Mesendoderm (in vitro differentiated cells): ENCODE results near the gene SKI.

Experiments used
- DNase-seq: peaks from one replicate; pipeline ENCODE4 v3.0.0; 2013
- H2AK5ac ChIP-seq: 2 replicates; pipeline ENCODE4 v1.6.1; 2013; ENCODE audit warnings: low read length, inconsistent platforms
- H2BK120ac ChIP-seq: 2 replicates; pipeline ENCODE4 v1.6.1; 2013; ENCODE audit warnings: low read depth, mild to moderate bottlenecking, low read length, moderate library complexity, mixed read lengths
- H2BK15ac ChIP-seq: replicated peaks from 2 replicates; pipeline ENCODE4 v1.6.1; 2013; ENCODE audit warnings: low read depth, mild to moderate bottlenecking, moderate library complexity
- H2BK5ac ChIP-seq: 2 replicates; pipeline ENCODE4 v1.6.1; 2013; ENCODE audit warnings: low read length, inconsistent platforms
- H3K18ac ChIP-seq: 2 replicates; pipeline ENCODE4 v1.6.1; 2013; ENCODE audit warnings: mild to moderate bottlenecking, low read length, mixed read lengths
- H3K23ac ChIP-seq: one replicate; pipeline ENCODE4 v1.6.1; 2013; ENCODE audit warnings: low read length
- H3K27ac ChIP-seq: 2 replicates; pipeline ENCODE4 v1.5.1; 2013; ENCODE audit warnings: low read depth, mild to moderate bottlenecking, inconsistent platforms, low read length, moderate library complexity
- H3K27me3 ChIP-seq: 2 replicates; pipeline ENCODE4 v1.6.1; 2013; ENCODE audit warnings: low read length, control low read depth, mild to moderate bottlenecking, inconsistent platforms; ENCODE audit not compliant: insufficient read depth, poor library complexity
- H3K36me3 ChIP-seq: 2 replicates; pipeline ENCODE4 v1.6.1; 2013; ENCODE audit warnings: low read length, inconsistent platforms; ENCODE audit not compliant: control insufficient read depth, insufficient read depth
- H3K4ac ChIP-seq: one replicate; pipeline ENCODE4 v1.6.1; 2013; ENCODE audit warnings: low read depth, mild to moderate bottlenecking, low read length, moderate library complexity
- H3K4me1 ChIP-seq: 2 replicates; pipeline ENCODE4 v1.6.1; 2013; ENCODE audit warnings: low read depth, low read length, inconsistent platforms; ENCODE audit not compliant: control insufficient read depth
- H3K4me2 ChIP-seq: 2 replicates; pipeline ENCODE4 v1.6.1; 2013; ENCODE audit warnings: low read length
- H3K4me3 ChIP-seq: 2 replicates; pipeline ENCODE4 v1.5.1; 2013; ENCODE audit warnings: mild to moderate bottlenecking, low read length
- H3K56ac ChIP-seq: one replicate; pipeline ENCODE4 v1.6.1; 2013; ENCODE audit warnings: low read length
- H3K79me1 ChIP-seq: 2 replicates; pipeline ENCODE4 v1.6.1; 2013; ENCODE audit warnings: low read length, inconsistent platforms
- H3K79me2 ChIP-seq: 2 replicates; pipeline ENCODE4 v1.6.1; 2013; ENCODE audit warnings: mild to moderate bottlenecking, low read length; ENCODE audit not compliant: control insufficient read depth, insufficient read depth
- H3K9ac ChIP-seq: 2 replicates; pipeline ENCODE4 v1.6.1; 2013; ENCODE audit warnings: low read length, inconsistent platforms
- H4K5ac ChIP-seq: one replicate; pipeline ENCODE4 v1.6.1; 2013; ENCODE audit warnings: low read length
- H4K8ac ChIP-seq: one replicate; pipeline ENCODE4 v1.6.1; 2013; ENCODE audit warnings: low read depth, mild to moderate bottlenecking, control low read depth, low read length, moderate library complexity
- WGBS: extraction: QIAGEN DNeasy Blood & Tissue Kit; methylation state at CpG from one replicate; pipeline ENCODE4 v1.1.7; 2013; ENCODE audit warnings: low lambda C conversion rate, missing lambda C conversion rate; ENCODE audit not compliant: insufficient coverage; ENCODE audit errors: extremely low coverage; 5-methylcytosine and 5-hydroxymethylcytosine counted together

SKI gene

GRCh38 chr1:2304282-2304681, 76.2 kb downstream of the SKI start:
- Histone ChIP-seq H3K36me3 (peaks cover 11% of the 10 kb centered on the region), H3K9ac (no peak overlapping the region), H3K79me2 (peaks cover 33% of the 10 kb centered on the region), H4K8ac (no peak overlapping the region), H3K56ac (no peak overlapping the region), H3K79me1 (peaks cover 18% of the 10 kb centered on the region), H3K4me1 (peaks cover 7% of the 10 kb centered on the region), H3K18ac (no peak overlapping the region), H4K5ac (no peak overlapping the region), H3K23ac (no peak overlapping the region), H3K4me2 (no peak overlapping the region), H2AK5ac (no peak overlapping the region), H3K4me3 (no peak overlapping the region), H3K4ac (no peak overlapping the region), H3K27me3 (no peaks in the 10 kb centered on the region), H2BK5ac (no peak overlapping the region), H3K27ac (no peak overlapping the region), H2BK120ac (no peak overlapping the region), H2BK15ac (no peak overlapping the region)
- no peak for DNase-seq
- no CpG with 5 or more reads among the region's 22 CpGs for WGBS

GRCh38 chr1:2304921-2305681, 77.0 kb downstream of the SKI start:
- no peak for DNase-seq
- Histone ChIP-seq H4K8ac (no peak overlapping the region), H4K5ac (no peak overlapping the region), H2BK5ac (no peak overlapping the region), H3K36me3 (peaks cover 11% of the 10 kb centered on the region), H3K4ac (no peak overlapping the region), H2BK15ac (no peak overlapping the region), H3K56ac (no peak overlapping the region), H3K9ac (no peak overlapping the region), H3K4me2 (no peak overlapping the region), H3K27ac (no peak overlapping the region), H3K4me1 (no peaks in the 10 kb centered on the region), H3K18ac (no peak overlapping the region), H3K23ac (no peak overlapping the region), H3K79me1 (peaks cover 12% of the 10 kb centered on the region), H2AK5ac (no peak overlapping the region), H3K79me2 (peaks cover 25% of the 10 kb centered on the region), H3K27me3 (no peaks in the 10 kb centered on the region), H2BK120ac (no peak overlapping the region), H3K4me3 (no peak overlapping the region)
- no CpG with 5 or more reads among the region's 49 CpGs for WGBS

GRCh38 chr1:2306151-2306978, 78.2 kb downstream of the SKI start:
- no peak overlapping the region for H4K5ac ChIP-seq
- no CpG with 5 or more reads among the region's 81 CpGs for WGBS
- no peak overlapping the region for H3K23ac ChIP-seq
- H2AK5ac ChIP-seq = no peak overlapping the region
- no peak overlapping the region for H3K27ac ChIP-seq
- H2BK5ac ChIP-seq = no peak overlapping the region
- no peak overlapping the region for H2BK120ac ChIP-seq
- H3K79me1 ChIP-seq = peaks cover 8% of the 10 kb centered on the region
- peak; percentile 45 for DNase-seq
- no peak overlapping the region for H3K4me3 ChIP-seq
- peak overlapping the region; percentile 25 for H3K56ac ChIP-seq
- H3K4me1 ChIP-seq = no peaks in the 10 kb centered on the region
- peaks cover 12% of the 10 kb centered on the region for H3K79me2 ChIP-seq
- peaks cover 11% of the 10 kb centered on the region for H3K36me3 ChIP-seq
- no peak overlapping the region for H3K4ac ChIP-seq
- no peak overlapping the region for H3K4me2 ChIP-seq
- H2BK15ac ChIP-seq = no peak overlapping the region
- no peaks in the 10 kb centered on the region for H3K27me3 ChIP-seq
- H3K18ac ChIP-seq = no peak overlapping the region
- no peak overlapping the region for H3K9ac ChIP-seq
- no peak overlapping the region for H4K8ac ChIP-seq

- Histone ChIP-seq H3K18ac (no peak overlapping the region), H3K36me3 (peaks cover 11% of the 10 kb centered on the region), H4K8ac (no peak overlapping the region), H3K56ac (no peak overlapping the region), H3K9ac (no peak overlapping the region), H3K4me3 (no peak overlapping the region), H2AK5ac (no peak overlapping the region), H3K79me2 (peaks cover 6% of the 10 kb centered on the region), H3K4me2 (no peak overlapping the region), H3K23ac (no peak overlapping the region), H3K4me1 (peaks cover 3% of the 10 kb centered on the region), H2BK120ac (no peak overlapping the region), H3K27ac (no peak overlapping the region), H2BK15ac (no peak overlapping the region), H2BK5ac (no peak overlapping the region), H4K5ac (no peak overlapping the region), H3K4ac (no peak overlapping the region), H3K27me3 (no peaks in the 10 kb centered on the region), H3K79me1 (peaks cover 5% of the 10 kb centered on the region)
- WGBS = no CpG with 5 or more reads among the region's 41 CpGs
- no peak for DNase-seq
These were observed 79.0 kb downstream of the SKI start for GRCh38 chr1:2307064-2307605.

- H4K5ac ChIP-seq = no peak overlapping the region
- no peak overlapping the region for H2AK5ac ChIP-seq
- H4K8ac ChIP-seq = no peak overlapping the region
- DNase-seq = no peak
- no peak overlapping the region for H2BK120ac ChIP-seq
- H3K27me3 ChIP-seq = no peaks in the 10 kb centered on the region
- peaks cover 2% of the 10 kb centered on the region for H3K79me1 ChIP-seq
- peaks cover 3% of the 10 kb centered on the region for H3K4me1 ChIP-seq
- H3K9ac ChIP-seq = no peak overlapping the region
- H3K4me3 ChIP-seq = no peak overlapping the region
- no peak overlapping the region for H3K56ac ChIP-seq
- H3K27ac ChIP-seq = no peak overlapping the region
- no peak overlapping the region for H3K23ac ChIP-seq
- H3K4ac ChIP-seq = no peak overlapping the region
- H3K18ac ChIP-seq = no peak overlapping the region
- no peak overlapping the region for H3K4me2 ChIP-seq
- no peak overlapping the region for H2BK5ac ChIP-seq
- no CpG with 5 or more reads among the region's 15 CpGs for WGBS
- H2BK15ac ChIP-seq = no peak overlapping the region
- peaks cover 11% of the 10 kb centered on the region for H3K36me3 ChIP-seq
- H3K79me2 ChIP-seq = no peaks in the 10 kb centered on the region
These were observed 79.9 kb downstream of the SKI start for GRCh38 chr1:2307972-2308371.
